ENCODE results near the gene PPARA. TPM values are rescaled to one million over a fixed set of nuclear protein-coding genes. Genes with fewer than 3 reads are reported as not detected.

Gene PPARA
- total and polyA plus RNA-seq, 2 donors (not counting 1 experiment from before 2014, with no cell fraction given), result 4.1 to 29.8 TPM

- 89% methylated on average over 7 of the region's 7 CpGs for WGBS (ENCODE audit: insufficient coverage)
- H3K4me1 Mint-ChIP-seq, result peaks cover 17% of the 10 kb centered on the region
- intact Hi-C loops (cut with micrococcal nuclease), result no loop called here
- H3K4me2 ChIP-seq (replicated peaks; ENCODE audit: low read depth, low read length, poor library complexity, severe bottlenecking), result no peak overlapping the region
- H3K36me3 ChIP-seq (replicated peaks in 1 of 2; ENCODE audit: control extremely low read depth in 1 of 2, control insufficient read depth in 1 of 2, extremely low read depth in 1 of 2, insufficient read depth in 2 of 2, low read length in 1 of 2), result no peaks in the 10 kb centered on the region
- ATAC-seq (ENCODE audit: low read depth), result no peak
- CTCF ChIA-PET, result interaction anchor here (0.5 kb wide), 1 partner anchor 152 kb away, joined by 3 read pairs; no protein-coding TSS in a partner anchor
- no peak overlapping the region for H3K27ac Mint-ChIP-seq
- H3K4me3 ChIP-seq (ENCODE audit: control extremely low read depth in 1 of 5, extremely low read depth in 1 of 5, insufficient read depth in 1 of 5, low read depth in 2 of 5, low read length in 4 of 5), result no peak overlapping the region
- no peaks in the 10 kb centered on the region for H3K9me3 ChIP-seq (ENCODE audit: control extremely low read depth in 1 of 3, control insufficient read depth in 2 of 3, insufficient read depth in 1 of 3, low read length in 2 of 3)
- no peaks in the 10 kb centered on the region for H4K20me1 ChIP-seq (ENCODE audit: control insufficient read depth, insufficient read depth, low read length, poor library complexity, severe bottlenecking)
- H3K9ac ChIP-seq (ENCODE audit: low read length), result no peak overlapping the region
- no peaks in the 10 kb centered on the region for H3K9me3 Mint-ChIP-seq (ENCODE audit: insufficient read depth)
- H3K27me3 Mint-ChIP-seq, result no peaks in the 10 kb centered on the region
- POLR2A ChIA-PET, result interaction anchor here (1.2 kb wide), 1 partner anchor 149 kb away, joined by 5 read pairs; the partner anchor contains the start of gene GTSE1
- no peaks in the 10 kb centered on the region for H3K27me3 ChIP-seq (replicated peaks in 1 of 4; ENCODE audit: control extremely low read depth in 1 of 4, control insufficient read depth in 3 of 4, insufficient read depth in 4 of 4, low read length in 3 of 4)
- H3K27ac ChIP-seq (ENCODE audit: low read length in 2 of 2), result no peak overlapping the region
- TF ChIP-seq EZH2 (IDR thresholded peaks at IDR 0.05; ENCODE audit: borderline replicate concordance, insufficient read depth, low read depth, low read length, poor library complexity, severe bottlenecking) (no peak), CTCF (IDR thresholded peaks at IDR 0.05) (no peak)
- no peaks in the 10 kb centered on the region for H3K79me2 ChIP-seq (ENCODE audit: control insufficient read depth, insufficient read depth, low read length)
- no peak overlapping the region for H2AFZ ChIP-seq (ENCODE audit: insufficient read depth, low read depth, low read length, poor library complexity, severe bottlenecking)
- peaks cover 9 to 18% of the 10 kb centered on the region in 2 donors for H3K4me1 ChIP-seq (ENCODE audit: control insufficient read depth in 2 of 2, insufficient read depth in 2 of 2, low read length in 2 of 2)
- H3K4me3 Mint-ChIP-seq, result no peak overlapping the region
- DNase-seq, result no peak
Observed at GRCh38 chr22:46147061-46147460, 3.3 kb upstream of the PPARA start.

GRCh38 chr22:46147471-46148267, 2.7 kb upstream of the PPARA start:
- Histone ChIP-seq H2AFZ (ENCODE audit: insufficient read depth, low read depth, low read length, poor library complexity, severe bottlenecking) (no peak overlapping the region), H3K4me2 (replicated peaks; ENCODE audit: low read depth, low read length, poor library complexity, severe bottlenecking) (no peak overlapping the region), H3K36me3 (replicated peaks in 1 of 2; ENCODE audit: control extremely low read depth in 1 of 2, control insufficient read depth in 1 of 2, extremely low read depth in 1 of 2, insufficient read depth in 2 of 2, low read length in 1 of 2) (no peaks in the 10 kb centered on the region), H3K9ac (ENCODE audit: low read length) (no peak overlapping the region), H3K27me3 (replicated peaks in 1 of 4; ENCODE audit: control extremely low read depth in 1 of 4, control insufficient read depth in 3 of 4, insufficient read depth in 4 of 4, low read length in 3 of 4) (no peaks in the 10 kb centered on the region), H3K79me2 (ENCODE audit: control insufficient read depth, insufficient read depth, low read length) (no peaks in the 10 kb centered on the region), H3K4me3 (ENCODE audit: control extremely low read depth in 1 of 5, extremely low read depth in 1 of 5, insufficient read depth in 1 of 5, low read depth in 2 of 5, low read length in 4 of 5) (no peak overlapping the region), H3K9me3 (ENCODE audit: control extremely low read depth in 1 of 3, control insufficient read depth in 2 of 3, insufficient read depth in 1 of 3, low read length in 2 of 3) (no peaks in the 10 kb centered on the region), H3K27ac (ENCODE audit: low read length in 2 of 2) (no peak overlapping the region), H3K4me1 (ENCODE audit: control insufficient read depth in 2 of 2, insufficient read depth in 2 of 2, low read length in 2 of 2) (peaks cover 12 to 23% of the 10 kb centered on the region in 2 donors), H4K20me1 (ENCODE audit: control insufficient read depth, insufficient read depth, low read length, poor library complexity, severe bottlenecking) (no peaks in the 10 kb centered on the region)
- ATAC-seq (ENCODE audit: low read depth), result no peak
- DNase-seq, result no peak
- Mint-ChIP-seq H3K27me3 (no peaks in the 10 kb centered on the region), H3K4me1 (peaks cover 18% of the 10 kb centered on the region), H3K9me3 (ENCODE audit: insufficient read depth) (no peaks in the 10 kb centered on the region), H3K4me3 (no peak overlapping the region), H3K27ac (peak overlapping the region; percentile 46)
- WGBS (ENCODE audit: insufficient coverage), result 81% methylated on average over 19 of the region's 19 CpGs
- ChIA-PET POLR2A (no interaction called here), CTCF (interaction anchor here (0.5 to 1.7 kb wide), 2 partner anchors 23 to 152 kb away, joined by 3 to 5 read pairs; no protein-coding TSS in a partner anchor)
- intact Hi-C loops (cut with micrococcal nuclease), result no loop called here
- TF ChIP-seq CTCF (IDR thresholded peaks at IDR 0.05), result no peak
- TF ChIP-seq EZH2 (IDR thresholded peaks at IDR 0.05; ENCODE audit: borderline replicate concordance, insufficient read depth, low read depth, low read length, poor library complexity, severe bottlenecking), result no peak

Measured in B cell (primary cell).